NCI-H748 treated with DMSO at 0.1 percent for 48 hours (cell line): ENCODE results near the gene KLC4.

ENCODE experiments used
- DNase-seq: peaks from one replicate; lab custom pipeline; 2025; lab: John Stamatoyannopoulos, UW

KLC4 gene

DNA sequence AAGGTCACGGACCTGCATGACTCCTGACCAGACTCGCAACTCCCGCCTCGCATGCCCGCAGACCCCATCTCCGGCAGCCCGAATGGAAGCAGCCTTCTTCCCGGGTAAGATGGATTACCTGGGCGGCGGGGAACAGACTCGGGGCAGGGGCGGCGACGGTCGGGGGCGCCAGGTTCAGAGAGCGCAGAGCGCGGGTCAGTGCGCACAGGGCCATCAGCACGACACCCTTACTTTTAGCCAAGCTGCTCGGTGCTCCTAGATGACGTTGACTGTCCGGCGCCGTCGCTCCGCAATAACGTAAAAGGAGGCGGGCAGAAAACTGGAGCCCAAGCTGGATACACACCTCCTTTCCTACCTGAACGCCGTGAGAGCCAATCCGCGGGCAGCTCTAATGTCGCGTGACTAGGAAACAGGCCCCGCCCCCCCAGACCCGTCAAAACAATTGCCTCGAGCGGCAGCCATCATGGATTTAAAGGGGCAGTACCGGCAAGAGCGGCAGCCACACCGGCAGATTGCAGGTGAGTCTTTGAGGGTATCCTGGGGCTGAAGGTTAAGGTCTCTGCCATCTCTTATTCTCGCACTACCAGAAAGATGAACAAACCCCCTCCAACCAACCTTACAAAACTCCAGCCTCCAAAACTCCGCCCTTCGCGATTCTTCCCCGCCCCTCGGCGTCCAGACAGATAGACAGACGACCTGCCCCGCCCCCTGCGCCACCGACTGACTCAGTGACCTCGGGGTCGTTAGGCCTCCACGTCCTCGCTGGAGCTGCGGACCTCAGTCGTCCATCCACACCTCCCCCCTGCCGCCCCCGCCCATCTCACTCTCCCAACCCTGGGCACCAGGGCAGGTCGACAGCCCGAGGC, at the start of gene KLC4, which contains the start of gene MRPL2:
TSS of gene KLC4 (plus strand) at position 464 of the 866 bp plus-strand sequence. CDS start 1,705 bp downstream, outside the sequence.
TSS of gene MRPL2 (minus strand) at position 267 of the 866 bp plus-strand sequence. CDS start at position 214, 53 bp downstream.
- DNase-seq = peak; percentile 97

DNA sequence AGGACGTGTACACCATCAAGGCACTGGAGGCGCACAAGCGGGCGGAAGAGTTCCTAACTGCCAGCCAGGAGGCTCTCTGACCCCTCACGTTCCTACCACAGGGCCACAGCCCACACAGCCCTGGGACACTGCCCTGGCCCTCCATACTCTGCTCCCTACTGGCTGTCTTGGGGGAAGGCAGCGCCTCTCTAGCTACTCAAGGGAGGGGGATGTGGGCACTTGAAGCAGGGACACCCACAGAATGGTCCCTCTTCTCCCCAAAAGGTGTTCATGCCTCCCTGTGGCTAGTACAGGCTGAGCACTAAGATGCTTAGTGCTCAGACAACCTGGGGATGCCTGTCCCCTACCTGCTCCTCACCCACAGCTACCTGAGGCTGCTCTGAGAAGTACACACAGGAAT, 48.2 kb upstream of the KLC4 start:
- no peak for DNase-seq

DNA sequence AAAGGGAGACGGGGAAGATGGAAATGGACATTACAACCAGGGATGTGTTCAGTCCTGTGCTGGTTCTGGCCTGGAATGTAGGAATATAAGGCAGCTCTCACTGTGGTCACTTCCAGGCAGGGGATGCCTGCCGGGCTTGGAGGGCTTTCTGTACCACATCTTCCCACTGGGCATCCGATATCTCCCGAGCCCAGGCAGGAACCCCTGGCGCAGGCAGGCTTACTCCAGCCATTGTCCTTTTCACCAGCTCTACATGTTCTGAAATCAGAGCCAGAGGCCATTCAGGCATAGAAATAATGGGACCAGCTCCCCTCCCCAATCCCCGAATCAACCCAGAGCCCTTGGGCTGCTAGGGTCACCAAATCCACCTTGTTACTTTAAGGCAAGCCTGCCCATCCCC, 47.1 kb upstream of the KLC4 start:
- no peak for DNase-seq

DNA sequence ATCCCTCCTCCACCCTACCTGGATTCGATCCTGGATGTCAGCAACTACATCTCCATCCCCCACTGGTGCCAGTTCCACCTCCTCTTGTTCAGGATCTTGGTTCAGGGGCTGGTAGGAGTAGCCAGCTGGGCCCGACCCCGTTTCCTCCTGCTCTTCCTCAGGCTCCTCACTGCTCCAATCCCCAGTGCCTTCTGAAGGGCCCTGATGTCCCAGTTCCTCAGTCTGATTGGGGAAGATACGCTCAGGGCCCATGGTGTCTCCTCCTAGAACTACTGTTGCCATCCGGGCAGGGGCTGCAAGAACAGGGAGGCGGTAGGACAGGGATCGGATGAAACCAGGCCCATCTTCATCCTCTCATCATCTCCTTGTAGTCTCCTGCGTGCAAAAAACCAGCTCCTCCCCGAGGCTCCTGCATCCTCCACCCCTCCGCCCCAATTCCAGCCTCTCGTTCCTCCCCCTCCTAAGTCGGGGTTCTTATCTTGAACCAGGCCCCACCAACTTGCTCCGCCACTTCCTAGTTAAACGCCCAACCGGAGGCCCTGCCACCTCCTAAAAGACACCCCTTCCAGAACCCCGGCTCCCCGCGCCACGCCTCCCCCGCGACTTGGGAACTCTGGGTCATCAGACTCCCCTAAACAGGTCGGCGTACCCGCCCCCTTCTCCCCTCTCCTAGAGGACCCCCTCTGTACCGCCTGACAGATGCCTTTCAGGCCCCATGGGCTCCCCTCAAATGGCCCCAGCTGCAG, 46.2 kb upstream of the KLC4 start:
- peak; percentile 38 for DNase-seq

DNA sequence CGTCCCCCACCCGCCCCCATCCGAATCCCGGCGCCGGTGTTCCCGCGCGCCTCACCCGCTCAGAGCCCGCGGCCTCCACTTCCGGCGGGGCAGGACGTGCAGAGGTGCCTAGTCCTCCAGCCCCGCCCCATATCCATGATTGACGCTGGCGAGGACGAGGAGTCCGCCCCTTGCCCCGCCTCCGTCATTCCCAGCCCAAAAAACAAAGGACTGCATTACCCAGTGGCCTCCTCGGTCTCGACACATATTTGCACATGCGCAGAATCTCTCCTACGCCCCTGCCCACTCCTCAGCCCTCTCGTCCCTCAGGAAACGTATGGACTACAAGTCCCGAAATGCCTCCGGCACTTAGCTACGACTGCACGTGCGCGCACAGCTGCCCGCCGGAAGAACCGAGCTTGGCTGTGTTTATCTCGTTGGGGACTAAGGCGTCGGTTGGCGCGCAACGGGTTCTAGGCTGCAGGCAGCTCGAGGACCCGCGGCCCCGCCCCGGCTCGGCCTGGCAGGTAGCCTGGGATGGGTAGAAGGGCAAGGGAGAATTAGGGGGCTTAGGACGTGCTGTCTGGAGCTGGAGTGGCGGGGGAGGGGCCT, 45.5 kb upstream of the KLC4 start, which contains the start of the genes KLHDC3 and MEA1:
TSS of gene KLHDC3 (plus strand) at position 407 of the 591 bp plus-strand sequence. CDS start 2,944 bp downstream, outside the sequence.
TSS of gene MEA1 (minus strand) at position 104 of the 591 bp plus-strand sequence. CDS start 133 bp downstream, outside the sequence.
- peak; percentile 100 for DNase-seq

DNA sequence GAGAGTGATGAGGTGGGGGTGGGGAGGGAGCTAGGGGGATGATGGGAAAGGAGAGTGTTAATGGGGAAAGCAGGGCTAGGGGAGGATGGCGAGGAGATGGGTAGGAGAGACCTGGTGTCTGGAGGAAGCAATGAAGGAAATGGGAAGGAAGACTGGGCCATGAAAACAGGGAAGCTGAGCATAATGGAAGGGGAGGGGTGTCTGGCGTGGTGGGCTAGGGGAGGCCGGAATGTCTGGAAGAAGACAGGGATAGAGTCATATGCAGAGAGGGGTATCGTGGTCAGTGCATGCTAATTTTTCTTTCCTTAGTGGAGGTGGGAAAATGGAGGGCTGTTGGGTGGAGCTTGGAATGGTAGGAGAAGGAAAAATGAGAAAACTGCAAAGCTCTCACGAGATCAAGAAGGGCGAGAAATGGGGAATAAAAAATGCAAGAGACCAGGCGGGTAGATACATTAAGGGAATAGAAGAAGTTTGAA, 45.0 kb upstream of the KLC4 start:
- DNase-seq = no peak

DNA sequence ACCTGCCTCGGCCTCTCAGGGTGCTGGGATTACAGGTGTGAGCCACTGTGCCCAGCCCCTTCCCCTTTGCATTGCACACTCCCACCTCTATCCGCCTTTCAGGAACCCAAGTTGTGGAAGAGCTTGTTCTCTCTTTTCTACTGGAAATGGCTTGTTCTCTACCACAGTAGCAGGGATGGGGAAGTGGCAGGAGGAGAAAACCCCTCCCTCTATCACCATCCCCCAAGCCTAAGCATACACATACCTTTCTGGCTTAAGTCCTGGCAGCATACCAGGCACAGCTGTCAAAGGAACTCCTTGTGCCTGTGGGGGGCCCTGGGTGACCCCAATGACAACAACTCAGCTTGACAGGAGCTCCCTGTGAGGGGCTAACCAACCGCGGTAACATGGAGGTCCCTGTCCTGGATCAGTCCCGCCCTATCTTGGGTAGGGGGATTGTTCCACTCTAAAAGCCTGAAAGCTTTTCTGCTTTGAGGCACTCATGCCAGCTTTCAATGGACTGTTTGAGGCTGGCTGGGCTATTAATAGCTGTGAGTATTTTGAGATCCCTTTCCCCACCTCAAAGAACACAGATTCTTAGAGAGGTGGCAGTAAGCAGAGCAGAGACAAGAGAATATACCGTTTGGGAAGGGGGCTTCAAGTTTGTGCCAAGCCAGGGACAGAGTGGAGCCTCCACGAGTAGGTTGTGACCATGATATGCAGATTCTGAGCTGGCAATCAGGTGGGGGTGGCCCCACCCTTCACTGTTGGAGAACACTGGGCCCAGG, 43.1 kb upstream of the KLC4 start:
- no peak for DNase-seq

DNA sequence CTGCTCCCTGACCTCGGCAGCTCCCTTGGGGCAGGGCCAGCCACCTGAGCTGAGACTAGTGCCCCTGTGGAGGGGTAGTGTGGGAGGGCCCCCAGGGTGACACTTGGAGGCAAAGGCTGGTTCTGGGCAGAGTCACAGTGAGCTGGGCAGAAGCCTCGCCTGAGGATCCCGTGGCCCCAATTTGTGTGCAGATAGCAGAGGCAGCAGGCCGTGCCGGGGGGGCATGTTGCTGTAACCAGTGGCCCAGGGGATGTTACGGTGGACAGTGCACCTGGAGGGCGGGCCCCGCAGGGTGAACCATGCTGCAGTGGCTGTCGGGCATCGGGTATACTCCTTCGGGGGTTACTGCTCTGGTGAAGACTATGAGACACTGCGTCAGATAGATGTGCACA, 42.5 kb upstream of the KLC4 start:
- no peak for DNase-seq

DNA sequence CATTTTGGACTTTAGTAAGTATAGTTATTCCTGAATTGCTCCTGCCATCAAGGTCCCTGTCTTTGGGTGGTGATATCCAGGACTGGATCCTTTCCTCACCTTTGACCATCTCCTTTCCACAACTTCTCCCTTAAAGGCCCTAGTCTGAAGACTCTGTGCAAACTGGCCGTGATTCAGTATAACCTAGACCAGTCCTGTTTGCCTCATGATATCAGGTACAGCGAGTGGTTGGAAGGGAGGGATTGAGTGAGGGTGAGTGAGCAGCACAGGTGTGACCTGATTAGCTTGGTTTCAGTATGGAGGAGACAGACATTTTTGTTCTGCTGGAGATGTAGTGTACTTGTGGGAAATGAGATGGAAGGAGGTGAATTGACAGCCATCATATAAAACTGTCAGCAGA, 40.3 kb upstream of the KLC4 start:
- DNase-seq = no peak

DNA sequence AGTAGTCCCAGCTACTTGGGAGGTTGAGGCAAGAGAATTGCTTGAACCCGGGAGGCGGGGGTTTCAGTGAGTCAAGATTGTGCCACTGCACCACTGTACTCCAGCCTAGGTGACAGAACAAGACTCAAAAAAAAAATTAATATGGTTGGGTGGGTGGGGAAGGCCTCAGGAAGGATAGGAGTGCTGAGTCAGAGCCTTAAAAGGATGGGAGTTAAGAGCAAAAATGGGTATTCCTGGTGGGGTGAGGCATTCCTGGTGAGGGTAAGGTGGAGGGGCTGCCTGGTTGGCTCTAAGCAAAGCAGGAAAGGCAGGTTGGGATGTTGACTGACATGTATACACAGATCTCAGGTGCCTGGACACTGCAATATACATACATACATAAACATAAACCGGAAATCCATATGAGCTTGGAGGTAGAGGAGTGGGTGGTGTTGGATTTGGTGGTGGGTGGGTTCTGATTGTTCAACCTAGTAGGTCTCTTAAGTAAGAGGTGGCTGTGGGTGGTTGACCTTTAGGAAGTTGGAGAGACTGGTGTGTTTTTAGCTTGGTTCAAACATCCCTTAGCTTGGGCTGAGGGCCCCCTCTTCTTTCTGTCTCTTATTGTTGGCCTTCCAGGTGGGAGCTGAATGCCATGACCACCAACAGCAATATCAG, 39.3 kb upstream of the KLC4 start:
- DNase-seq = no peak

DNA sequence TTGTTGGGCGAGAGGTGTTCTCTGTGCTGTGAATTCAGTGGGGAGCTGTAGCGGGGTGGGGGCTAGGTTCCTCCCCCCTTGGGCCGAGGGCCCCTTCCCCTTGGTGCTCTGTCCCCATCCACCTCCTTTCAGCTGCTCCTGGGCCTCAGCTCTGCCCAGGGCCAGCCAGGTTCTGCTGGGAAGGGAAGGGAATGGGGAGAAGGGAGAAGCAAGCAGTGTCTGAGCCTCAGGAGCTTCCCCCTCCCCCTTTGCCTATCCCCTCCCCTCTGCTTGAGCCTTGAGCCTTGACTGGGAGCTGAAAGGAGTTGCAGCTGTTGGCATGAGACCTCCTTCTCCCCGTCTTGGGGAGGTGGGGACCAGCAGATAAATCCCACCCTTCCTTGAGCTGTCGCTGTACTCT, 38.6 kb upstream of the KLC4 start:
- no peak for DNase-seq

DNA sequence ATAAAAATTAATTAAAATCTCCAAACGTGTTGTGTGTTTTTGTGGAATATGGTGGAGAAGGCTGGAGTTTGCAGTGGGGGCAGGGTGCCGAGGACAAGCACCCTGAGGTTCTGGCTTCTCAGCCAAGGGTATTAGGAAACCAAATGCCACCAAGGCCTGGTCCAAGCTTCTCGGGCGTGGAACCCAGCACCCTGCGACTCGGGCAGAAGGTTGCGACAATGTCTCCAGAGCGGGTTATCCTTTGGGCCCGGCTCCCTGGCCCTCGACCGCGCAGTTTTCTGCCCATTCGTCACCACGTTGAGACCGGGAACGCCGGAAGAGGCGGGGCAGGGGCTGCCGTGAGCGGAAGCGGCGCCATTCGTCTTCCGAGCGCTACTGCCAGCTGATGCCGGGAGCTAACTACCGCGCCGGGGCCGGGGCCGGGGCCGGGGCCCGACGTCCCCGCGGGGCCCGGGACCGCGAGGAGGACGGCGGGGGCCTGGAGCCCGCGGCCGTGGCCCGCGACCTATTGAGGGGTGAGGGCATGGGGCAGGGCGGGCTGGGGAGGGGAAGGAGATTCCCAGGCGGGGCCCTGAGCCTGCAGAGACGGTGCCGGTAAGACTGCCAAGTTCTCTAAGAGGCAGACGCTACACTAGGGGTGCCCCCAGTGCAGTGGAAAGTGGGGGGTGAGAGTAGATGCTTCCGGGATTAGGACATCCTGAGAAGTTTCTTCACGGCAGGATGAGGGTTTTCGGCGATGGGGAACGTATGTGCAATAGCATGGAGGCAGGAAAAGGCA, 38.0 kb upstream of the KLC4 start, which contains the start of gene RRP36:
TSS of gene RRP36 (plus strand) at position 354 of the 778 bp plus-strand sequence. CDS start at position 386, 32 bp downstream.
- peak; percentile 59 for DNase-seq

DNA sequence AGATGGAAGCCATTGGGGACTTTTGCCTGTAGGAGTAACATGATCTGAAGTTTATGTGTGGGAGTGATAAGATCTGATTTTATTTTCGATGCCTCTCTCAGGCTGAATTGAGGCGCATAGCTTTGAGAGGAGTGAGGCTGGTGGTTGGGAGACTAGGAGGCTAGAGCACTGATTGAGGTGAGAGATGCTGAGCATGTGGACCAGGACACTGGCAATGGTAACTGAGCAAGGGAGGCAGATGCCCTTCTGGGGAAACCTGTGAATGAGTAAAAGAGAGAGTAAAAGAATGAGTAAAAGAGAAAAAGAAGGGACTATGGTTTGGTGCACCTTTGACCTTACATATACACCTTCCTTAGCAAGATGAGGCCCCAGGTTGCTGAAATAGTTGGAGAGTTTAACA, 35.0 kb upstream of the KLC4 start:
- no peak for DNase-seq

DNA sequence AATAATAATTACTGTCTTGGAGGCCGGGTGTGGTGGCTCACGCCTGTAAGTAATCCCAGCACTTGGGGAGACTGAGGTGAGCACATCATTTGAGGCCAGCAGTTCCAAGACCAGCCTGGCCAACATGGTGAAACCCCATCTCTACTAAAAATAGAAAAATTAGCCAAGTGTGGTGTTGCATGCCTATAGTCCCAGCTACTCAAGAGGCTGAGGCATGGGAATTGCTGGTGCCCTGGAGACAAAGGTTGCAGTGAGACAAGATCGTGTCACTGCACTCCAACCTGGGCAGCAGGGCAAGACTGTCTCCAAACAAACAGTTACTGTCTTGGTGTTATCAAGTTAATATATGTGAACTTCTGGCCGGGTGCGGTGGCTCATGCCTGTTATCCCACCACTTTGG, 33.1 kb upstream of the KLC4 start:
- DNase-seq = no peak

DNA sequence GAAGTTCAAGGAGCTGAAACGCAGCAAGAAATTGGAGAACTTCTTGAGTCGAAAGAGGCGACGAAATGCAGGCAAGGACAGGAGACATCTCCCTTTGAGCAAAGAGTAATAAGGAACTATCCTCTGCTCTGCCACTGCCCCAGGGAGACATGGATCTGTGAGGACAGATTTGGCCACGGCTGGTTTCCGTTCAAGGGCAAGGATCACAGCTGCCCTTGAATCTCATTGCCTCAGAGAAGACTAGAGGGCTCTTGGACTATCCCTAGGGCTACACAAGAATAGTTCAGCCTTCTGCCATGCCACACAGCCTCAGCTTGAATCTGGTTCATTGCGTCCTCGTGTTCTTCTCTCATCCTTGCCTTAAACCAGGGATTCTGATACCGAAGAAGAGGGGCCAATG, 30.3 kb upstream of the KLC4 start:
- no peak for DNase-seq

DNA sequence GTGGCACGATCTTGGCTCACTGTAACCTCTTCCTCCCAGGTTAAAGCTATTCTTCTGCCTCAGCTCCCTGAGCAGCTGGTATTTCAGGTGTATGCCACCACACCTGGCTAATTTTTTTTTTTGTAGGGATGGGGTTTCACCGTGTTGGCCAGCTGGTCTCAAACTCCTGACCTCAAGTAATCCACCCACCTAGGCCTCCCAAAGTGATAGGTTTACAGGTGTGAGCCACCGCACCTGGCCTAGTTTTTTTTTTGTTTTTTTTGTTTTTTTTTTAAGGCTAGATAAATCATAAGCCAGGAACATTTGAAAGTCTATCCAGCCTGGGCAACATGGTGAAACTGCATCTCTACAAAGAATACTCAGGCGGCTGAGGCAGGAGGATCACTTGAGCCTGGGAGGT, 27.1 kb upstream of the KLC4 start:
- DNase-seq = no peak

DNA sequence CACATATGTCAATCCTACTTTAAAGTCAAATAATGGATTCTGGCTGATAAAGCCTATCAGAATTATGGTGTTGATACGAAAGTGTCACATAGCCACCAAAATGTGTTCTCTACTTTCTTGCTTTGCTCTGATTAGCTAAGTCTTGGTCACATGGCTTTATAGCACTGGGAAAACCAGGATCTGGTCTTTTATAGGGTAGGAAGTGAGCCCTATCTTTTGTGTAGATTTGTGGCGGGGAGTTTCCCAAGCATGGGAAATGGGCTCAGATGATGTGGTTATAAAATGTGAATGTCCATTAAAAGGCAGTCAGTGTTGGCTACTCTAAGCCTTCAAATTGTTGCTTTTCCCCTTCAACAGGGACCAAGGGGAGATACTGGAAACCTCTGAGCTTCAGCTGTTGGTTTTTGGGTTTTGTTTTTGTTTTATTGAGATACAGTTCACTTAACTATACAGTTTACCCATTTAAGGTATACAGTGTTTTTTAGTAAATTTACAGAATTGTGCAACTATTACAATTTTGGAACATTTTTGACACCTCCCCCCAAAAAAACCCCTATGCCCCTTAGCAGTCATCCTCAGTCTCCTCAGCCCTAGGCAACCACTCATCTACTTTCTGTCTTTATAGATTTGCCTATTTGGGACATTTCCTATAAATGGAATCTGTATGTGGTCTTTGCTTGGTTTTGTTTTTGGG, 25.8 kb upstream of the KLC4 start:
- no peak for DNase-seq

DNA sequence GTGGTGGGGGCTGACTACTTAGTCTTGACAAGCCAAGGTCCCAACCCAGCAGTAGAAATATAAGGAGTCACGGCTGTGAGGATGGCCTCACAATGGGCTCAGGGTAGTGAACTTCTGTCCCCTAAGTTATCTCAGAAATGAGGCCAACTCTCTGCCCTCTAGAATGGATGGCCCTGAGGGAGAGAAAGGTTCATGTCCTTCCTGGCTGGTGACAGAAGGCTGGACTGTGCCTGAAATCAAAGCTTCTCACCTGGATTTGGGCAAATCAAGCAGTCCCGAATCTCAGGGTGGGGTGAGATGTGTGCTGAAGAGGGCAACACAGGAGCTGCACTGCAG, 25.3 kb upstream of the KLC4 start:
- no peak for DNase-seq

DNA sequence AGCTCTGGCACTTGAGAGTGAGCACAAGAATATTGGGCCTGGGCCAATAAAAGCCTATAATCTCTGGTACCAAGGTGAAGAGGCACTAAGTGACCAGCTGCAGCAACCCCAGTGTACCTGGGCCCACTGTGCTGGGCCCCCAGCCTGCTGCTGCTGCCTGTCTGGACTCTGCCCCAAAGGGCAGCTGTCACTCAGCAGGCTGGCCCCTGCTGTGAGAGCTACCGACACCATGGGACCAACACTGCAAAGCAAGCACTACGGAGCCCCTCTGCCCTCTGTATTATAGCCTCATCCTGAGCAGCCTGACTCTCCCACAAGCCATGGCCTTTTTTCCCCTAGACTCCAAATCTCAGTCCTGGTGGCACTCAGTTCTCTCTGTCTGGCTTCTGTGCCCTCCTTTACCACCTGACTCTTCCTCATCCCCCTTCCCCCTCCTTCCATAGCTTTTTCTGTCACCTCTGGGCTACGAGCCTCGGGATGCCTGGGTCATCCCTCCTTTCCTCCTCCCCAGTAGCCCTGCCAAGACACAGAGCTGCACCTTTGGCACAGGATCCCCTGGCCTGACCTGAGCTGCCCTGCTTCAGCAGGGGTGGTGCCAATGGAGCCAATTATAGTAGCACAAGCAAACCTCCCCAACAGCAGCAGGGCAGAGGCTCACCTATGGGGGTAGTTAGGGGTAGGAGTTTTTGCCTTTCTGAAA, 23.8 kb upstream of the KLC4 start:
- DNase-seq = no peak
